Activated T-cell treated with anti-CD3 and anti-CD28 coated beads, Interleukin-2, amount 50 U/mL, for 1 hour (primary cell): ENCODE results near the gene ADAM12.
"Not testable (repeated sequence)": the region's sequence is repeated elsewhere in the genome, so short reads cannot be mapped to it uniquely, and the experiment has no call there.

Source experiments
- DNase-seq: peaks from one replicate; pipeline ENCODE4 v3.0.0-alpha.2; 2020

ADAM12 gene

DNA sequence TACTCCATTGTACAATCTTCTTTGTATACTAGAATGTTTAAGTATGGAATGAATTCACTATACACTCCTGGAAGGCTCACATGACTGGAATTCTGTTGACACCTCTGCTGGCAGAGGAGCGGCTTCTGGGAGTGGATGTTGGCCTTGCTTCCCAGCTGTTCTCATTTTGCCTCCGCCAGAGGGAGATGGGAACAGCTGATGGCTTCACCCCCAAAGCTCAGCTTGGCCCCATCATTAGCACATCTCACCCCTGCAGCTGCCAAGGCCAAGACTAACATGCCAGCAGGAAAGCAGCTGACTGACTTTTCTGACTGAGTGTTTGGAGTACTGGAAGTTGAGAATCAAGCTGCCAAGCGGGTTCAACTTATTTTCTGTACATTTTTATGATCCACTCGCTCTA, 15.1 kb downstream of the ADAM12 start:
- DNase-seq: no peak

DNA sequence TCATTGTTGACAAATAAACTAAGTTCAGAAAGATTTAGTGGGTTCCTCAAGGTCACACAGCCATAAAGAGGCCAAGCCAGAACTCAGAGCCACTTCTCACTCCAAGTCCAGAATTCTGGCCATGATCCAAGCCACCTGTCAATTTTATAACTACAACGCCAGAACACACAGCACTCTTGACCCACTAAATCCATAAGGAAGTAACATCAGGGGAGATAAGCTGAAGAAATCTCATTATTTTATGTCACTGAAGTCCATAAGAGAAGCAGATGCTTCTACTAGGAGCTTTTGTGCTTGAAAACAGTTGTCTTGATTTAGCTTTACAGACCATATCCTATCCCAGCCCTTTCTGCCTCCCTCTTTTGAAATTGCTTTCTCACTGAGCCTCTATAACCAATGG, 15.9 kb downstream of the ADAM12 start:
- DNase-seq: no peak

DNA sequence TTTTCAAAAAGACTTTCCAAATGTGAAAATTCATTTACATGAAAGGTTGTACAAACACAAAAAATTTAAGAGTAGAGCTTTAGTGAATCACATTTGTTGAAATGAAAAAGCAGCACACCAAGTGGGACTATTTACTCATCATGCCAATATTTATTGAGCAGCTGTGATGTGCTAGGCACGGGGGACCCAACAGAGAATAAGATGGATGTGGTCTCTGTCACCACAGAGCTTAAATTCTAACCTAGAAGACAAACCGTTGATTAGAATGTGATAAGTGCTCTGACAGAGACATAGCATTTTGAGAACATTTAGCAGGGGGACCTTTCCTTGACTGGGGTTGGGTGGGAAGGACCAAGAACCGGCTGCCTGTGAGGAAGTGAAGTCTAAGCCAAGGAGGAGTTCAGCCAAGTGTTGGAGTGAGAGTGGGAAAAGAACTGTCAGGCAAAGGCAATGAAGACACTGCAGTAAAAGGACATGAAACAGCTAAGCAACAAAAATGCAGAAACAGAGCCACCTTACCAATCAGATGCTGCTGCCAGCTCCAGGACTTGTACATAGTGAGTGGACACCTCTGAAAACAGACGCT, 19.1 kb downstream of the ADAM12 start:
- no peak for DNase-seq

DNA sequence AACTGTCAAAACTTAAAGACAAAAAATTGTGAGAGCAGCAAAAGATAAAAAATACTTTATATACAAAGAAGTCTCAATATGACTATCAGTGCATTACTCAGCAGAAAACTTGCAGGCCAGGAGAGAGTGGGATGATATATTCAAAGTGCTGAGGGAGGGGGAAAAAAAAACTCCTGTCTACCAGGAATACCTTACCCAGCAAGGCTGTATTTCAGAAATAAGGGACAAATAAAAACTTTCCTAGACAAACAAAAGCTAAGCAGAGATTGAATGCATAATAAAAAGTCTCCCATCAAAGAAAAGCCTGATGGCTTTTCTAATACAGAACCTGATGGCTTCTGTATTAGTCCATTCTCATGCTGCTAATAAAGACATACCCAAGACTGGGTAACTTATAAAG, 31.1 kb downstream of the ADAM12 start:
- DNase-seq: no peak

DNA sequence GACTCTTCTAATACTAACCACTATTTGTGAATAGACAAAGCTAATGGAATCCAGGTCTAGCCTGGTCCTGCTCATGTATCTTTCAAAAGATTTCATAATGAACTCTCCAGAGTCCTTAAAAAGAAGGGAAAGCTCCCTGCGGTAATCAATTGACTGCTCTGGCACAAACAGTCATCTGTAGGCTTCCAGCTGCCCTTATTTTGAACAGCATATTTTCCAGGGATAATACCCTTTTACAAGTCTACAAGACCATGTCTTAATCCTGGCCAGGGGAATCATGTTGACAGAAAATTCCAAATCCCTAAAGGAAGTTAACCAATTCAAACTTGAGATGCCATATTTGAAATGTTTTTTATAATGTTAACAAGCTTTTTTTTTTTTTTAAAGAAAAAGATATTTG, 34.6 kb downstream of the ADAM12 start:
- no peak for DNase-seq

DNA sequence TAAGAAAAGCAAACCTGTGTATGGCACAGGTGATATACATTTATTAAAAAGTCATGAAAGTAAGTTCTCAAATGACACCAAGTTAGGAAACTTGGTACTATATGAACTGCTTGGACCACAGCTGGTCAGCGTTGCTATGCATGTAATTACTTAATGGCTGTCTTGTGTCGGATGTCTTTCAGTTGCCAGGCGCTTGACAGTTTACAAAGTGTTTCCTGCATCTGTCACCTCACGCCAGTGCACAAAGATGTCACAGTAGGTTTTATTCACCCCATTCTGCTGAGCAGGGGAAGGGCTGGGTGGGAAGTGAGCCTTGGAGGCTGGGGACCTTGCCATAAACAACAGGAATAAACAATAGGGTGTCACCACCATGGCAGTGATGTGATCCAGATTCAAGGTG, 35.8 kb downstream of the ADAM12 start:
- no peak for DNase-seq

DNA sequence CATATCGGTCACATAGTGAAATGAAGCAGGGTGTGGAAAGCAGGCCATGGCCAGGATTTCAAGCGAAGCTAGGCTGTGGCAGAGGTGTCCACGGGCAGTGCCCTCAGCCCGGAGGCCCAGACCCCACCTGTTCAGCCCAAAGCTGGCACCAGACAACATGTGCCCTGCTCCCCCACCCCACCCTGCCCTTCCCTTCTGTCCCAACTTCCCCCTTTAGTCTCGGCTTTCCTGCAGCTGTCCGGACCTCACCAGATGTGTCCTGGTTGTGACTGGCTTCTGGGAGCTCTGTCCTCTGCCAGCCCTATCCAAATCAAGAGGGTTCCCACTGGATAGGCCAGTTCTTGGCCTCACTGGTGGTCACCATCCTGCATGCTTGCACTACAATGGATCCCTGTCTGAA, 37.3 kb downstream of the ADAM12 start:
- no peak for DNase-seq

DNA sequence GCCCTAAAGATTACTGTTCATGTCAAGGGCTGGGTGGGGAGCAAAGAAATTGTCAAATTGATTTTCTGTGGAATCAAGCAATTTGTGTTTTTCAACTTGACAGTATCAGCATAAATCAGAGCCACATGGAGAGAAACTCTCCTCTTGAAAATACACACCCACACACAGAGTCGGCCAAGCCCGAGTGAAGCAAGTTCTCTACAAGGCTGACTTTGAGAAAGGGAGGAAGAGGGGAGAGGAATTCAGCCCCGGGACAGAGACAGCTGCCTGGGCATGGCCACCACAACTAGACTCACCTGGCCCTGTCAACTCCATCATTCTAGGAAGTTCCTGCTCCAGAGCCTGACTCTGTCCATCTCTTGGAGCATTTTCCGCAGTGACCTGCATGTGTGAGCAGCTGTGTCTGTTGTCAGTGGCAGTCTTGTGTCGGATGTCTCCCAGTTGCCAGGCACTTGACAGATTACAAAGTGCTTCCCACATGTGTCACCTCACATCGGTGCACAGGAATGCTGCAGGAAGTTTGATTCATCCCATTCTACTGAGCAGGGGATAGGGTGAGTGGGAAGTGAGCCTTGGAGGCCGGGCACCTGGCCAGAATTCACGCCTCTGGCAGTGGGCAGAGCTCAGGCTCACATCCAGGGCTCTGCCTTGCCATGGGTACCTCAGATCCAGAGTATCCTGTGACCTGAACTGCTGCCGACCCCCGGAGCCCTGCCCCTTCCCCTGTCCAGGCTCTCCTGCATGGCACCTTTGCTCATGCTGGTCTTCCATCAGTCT, 37.9 kb downstream of the ADAM12 start:
- no peak for DNase-seq

DNA sequence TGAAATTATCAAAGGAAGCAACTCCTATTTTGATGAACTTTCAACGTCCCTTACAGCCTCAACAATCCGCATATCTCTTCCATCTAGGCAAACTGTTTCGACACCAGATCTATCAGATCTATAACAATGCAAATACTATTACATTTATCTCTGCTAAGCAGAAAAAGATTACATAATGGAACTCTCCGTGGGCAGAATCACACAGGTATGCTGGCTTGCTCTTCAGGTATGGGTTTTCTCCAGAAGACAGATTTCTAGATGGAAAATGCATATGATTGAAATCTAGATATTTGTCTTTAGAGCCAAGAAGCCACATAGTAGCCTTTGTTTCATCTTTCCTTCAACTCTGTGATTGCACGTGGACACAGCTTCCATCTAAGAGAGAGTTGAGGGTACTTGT, 38.6 kb downstream of the ADAM12 start:
- no peak for DNase-seq

DNA sequence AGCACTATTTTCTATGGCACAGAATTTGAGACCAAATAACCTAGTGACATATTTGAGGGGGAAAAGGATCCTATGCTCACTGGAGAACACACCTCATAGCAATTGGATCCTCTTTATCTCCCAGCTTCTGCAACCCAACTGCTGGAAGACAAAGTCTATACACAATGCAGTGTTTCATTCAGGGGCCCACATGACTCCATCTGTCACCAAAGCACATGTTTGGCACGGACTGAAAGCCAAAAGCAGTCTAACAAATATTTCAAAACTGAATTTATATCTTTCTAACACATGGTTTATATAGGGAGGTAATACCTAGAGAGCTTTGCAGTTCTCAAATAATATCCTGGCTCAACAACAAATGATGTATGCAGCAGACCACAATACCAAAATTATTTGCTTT, 39.2 kb downstream of the ADAM12 start:
- no peak for DNase-seq

DNA sequence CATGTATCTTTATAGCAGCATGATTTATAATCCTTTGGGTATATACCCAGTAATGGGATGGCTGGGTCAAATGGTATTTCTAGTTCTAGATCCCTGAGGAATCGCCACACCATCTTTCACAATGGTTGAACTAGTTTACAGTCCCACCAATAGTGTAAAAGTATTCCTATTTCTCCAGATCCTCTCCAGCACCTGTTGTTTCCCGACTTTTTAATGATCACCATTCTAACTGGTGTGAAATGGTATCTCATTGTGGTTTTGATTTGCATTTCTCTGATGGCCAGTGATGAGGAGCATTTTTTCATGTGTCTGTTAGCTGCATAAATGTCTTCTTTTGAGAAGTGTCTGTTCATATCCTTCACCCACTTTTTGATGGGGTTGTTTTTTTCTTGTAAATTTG, 44.8 kb downstream of the ADAM12 start:
- DNase-seq: not testable (repeated sequence)

DNA sequence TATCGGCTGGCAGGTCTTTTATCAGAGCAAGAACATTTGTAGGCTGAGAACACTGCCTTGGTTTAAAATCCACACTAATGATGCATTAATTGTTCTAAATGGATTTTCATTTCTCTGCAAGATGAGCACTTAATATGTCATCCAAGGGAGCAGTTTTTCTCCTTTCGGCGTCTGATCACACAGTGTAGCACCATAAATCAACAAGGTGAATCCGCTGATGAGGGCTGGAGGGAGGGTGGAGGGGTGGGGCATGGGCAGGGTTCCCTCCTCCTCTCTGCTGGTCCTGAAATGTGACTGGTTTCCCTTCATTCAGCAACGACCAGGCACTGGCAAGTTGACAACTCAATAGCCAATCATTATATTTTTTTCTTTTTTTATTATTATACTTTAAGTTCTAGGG, 45.6 kb downstream of the ADAM12 start:
- no peak for DNase-seq

DNA sequence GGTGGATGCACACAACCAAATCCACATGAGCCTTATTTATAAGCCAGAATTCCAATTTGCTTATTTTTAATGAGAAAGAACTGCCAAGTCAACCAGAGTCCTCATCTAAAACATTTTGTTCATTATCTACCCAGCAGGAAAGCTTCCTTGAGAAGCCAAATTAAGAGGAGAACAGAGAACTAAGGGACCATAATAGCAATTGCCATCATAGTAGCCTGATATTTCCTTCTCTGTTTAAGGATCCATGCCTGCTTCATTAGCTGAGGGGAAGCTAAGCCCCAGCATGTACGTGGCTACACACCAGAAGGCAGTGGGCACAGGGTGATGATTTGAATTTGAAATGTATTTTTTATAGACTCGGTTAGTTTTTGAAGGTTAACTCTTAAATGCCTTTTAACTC, 46.8 kb downstream of the ADAM12 start:
- no peak for DNase-seq

DNA sequence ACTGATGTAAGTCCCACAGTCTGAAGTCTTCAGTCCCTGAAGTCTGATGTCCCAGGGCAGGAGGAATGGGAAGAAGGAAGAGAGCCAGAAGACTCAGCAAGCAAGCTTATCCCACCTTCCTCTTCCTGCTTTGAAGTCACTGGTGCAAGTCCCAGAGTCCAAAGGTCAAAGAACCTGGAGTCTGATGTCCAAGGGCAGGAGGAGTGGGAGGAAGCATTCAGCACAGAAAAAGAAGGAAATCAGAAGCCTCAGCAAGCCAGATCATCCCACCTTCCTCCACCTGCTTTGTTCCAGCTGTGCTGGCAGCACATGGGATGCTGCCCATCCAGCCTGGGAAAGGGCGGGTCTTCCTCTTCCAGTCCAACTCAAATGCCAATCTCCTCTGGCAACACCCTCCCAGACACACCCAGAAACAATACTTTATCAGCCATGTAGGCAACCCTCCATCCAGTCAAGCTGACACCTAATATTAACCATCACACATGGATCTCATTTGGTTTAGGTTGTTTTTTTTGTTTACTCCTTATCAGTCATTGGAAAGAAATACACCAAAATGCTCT, 50.9 kb downstream of the ADAM12 start:
- DNase-seq: no peak

DNA sequence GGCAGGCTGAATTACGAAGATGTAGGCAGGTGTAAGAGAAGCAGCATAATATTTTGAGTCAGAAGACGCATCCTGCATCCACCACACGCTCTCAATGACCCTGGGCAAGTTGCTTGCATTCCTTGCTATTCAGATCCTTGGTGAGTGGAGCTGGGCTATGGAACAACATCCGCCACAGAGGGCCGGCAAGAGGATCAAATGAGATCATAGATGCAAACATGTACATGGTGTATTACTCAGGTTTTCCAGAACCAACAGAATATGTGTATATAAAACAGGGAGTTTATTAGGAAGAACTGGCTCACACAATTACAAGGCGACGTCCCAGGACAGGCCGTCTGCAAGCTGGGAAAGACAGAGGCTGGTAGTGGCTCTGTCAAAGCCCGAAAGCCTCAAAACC, 51.5 kb downstream of the ADAM12 start:
- no peak for DNase-seq

DNA sequence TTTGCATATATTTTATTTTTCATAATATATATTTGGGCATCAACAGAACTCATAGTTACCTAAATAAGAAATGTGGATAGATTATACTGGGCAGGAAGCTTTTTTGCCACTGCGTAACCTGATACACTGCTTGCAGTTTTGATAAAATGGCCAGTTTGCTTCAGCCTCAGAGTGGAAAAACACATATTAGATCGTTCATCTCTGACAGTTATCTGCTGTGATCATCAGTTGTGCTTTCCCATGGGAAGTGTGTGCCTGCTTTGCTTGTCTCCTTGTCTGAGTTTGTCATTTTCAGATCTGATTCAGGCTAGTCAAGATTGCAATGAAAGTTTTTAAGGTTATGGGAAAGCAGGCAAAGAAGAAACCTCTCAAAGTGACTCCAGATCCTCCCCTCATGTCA, 54.0 kb downstream of the ADAM12 start:
- DNase-seq: no peak

DNA sequence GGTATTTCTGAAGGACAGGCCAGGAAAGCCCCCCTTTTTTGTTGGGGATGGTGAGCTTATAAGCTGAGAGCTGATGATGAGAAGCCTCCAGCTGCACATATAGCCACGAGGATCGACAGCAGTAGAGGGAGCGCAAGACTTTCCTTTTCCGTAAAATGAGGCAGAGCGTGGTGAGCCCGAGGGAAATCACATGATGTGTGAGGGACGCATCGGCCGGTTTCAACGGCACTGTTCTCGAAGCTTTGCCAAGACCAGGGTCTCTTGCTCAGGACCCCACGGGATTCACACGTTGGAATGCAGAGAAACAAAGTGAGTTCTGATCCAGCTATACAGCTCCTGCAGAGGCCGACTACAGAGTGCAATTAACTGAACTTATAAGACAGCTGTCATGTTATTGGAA, 55.7 kb downstream of the ADAM12 start:
- no peak for DNase-seq

DNA sequence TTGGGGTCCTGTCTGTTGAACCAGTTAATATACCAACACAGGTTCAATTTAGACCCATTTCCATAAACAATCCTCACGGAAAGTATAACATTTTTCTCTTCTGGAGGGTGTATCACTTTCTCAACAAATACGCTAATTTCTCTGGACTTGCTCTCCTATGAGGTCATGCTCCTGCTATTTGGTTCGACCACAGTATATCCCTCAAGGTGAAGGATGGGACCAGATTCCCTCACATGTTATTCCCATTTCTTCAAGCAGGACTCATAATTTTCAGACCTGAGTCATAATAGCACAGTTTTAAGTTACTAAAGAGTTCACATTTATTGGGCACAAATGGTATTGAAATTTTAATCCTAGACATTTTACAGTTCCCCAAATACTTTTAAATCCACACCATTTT, 57.2 kb downstream of the ADAM12 start:
- DNase-seq: no peak

DNA sequence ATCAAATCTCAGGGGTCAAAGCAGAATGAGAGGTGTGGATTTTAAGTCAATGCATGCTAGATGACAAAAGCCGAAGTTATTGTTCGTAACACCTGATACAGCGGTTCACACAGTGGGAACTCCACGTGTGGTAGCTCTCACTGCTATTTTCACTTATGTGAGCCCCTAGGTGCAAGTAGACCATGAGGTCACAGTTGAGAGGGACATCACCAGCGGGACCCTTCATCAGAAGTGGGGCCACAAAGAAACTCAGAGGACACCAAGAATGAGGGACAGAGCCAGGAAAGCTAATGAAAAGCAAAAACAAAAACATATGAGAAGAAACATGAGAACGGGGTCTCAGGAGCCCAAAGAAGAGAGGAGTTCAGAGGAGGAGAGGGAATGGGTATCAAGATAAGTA, 63.5 kb downstream of the ADAM12 start:
- DNase-seq: no peak

DNA sequence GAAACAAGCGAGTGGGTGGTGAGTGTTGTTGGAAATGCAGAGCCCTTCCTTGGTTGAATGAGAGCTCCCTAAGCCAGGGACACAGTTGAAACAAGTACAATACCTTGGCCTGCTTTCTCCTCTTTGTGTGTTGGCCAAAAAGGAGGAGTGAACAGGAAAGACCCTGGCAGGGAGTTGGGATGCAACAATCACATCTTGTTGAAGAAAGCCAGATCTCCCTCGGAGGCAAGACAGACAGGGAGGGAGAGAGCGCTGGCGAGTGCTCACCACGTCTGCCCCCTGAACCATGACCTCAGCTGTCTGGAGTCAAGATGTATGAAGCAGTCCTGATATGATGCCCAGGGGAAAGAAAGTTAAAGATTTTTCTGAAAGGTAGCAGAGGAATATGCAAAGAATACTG, 66.8 kb downstream of the ADAM12 start:
- DNase-seq: no peak

DNA sequence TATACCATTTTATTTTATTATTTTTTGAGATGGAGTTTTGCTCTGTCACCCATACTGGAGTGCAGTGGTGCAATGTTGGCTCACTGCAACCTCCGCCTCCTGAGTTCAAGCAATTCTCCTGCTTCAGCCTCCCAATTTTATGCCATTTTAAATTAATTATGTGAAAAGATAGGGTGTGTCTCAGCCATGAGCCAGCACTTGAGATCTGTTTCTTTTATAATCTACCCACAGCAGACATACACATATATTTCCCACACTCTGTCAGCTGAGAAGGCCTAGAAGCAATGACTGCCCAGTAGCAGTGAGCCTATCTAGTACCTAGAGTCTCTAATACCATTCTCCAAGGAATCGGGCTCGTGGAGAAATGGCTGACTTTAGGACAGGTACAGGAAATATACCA, 70.5 kb downstream of the ADAM12 start:
- no peak for DNase-seq

DNA sequence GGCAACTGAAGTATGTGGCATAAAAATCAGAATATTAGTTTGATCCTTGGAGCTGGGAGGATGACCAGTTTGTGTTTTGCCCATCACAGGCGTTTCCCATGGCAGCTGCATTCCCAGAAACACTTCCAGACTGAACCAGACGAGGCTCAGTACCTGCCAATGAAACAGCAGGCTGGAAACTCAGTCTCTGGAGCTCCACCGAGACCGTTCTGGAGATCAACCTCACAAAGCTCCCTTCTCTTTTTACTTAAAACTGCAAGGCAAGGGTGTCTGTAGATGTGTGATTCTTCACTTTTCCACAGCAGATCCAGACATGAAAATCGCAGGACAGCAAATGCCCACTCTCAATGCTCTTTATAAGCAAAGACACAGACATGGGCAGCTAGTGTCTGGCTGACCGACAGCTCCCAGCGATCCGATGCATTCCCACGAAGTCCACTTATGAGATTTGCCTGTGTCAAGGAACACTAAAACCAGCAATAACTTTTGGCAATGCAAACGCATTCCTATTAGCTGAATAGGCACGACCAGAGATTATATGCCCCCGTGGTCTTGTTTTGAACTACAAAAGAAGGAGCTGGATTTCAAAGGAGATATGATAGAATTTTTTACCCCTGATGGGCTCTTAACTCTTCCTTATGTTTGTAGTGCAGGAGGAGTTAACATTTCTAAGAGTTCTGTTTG, 72.6 kb downstream of the ADAM12 start:
- DNase-seq: no peak

DNA sequence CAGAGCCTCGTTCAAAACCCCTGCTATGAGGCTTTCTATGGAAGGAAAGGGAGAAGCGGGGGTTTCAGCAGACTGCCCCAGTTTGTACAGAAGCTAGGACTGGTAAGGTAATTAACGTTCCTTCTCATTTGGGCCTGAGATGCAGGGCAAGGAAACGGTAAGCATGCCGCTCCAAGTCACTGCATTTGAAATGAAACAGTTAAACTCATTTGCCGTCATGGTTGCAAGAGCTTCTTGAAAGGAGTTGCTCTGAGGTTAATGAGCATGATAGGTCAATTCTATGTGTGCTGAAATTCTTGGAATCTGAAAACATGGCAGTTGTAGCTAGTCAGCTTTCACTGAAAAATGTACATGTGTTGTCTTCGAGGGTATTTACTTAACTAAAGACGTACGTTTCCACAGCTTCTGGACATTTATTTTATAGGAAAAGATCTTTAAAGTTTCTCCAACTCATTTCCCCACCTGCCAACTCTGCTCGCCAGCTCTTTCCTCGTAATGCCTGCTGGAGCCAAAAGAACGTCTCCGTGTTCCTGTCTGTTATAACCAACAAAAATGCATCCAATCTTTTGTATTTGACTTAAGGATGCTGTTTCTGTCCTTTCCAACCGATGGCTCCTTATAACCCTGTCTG, 73.3 kb downstream of the ADAM12 start:
- no peak for DNase-seq

DNA sequence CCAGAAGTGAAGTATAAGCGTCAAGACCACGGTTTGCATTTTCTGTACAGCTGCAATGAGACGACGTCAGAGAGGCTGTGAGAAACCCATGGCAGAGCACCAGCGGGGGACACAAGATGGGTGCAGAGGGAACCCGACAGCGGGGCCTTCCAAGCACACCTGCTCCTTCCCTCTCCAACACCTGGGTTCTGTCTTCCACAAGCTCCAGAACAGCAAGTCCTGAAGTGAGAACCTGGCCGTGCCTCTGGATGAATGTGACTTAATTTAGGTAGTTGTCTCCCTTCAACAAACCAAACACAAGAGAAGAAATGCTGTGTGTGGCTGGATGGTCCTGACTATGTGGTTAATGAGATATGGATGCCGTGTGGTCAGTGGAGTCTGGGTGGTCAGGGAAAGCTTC, 76.1 kb downstream of the ADAM12 start:
- DNase-seq: no peak
